ENCODE data around the gene KIF3C.
"Not testable (repeated sequence)": the region's sequence is repeated elsewhere in the genome, so short reads cannot be mapped to it uniquely, and the experiment has no call there.

The KIF3C gene

DNA sequence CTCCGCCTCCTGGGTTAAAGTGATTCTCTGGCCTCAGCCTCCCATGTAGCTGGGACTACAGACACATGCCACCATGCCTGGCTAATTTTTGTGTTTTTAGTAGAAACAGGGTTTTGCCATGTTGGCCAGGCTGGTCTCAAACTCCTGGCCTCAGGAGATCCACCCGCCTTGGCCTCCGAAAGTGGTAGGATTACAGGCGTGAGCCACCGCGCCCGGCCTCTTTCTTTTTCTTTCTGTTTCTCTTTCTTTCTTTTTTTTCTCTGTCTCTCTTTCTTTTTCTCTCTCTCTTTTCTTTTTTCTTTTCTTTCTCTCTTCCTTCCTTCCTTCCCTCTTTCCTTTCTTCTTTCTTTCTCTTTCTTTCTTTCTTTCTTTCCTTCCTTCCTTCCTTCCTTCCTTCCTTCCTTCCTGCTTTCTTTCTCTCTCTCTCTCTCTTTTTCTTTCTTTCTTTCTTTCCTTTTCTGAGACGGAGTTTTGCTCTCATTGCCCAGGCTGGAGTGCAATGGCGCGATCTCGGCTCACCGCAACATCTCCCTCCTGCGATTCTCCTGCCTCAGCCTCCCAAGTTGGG is 16.6 kb upstream of the KIF3C start:
- not testable (repeated sequence) for DNase-seq

GRCh38 chr2:25996844-25997243 is 14.5 kb upstream of the KIF3C start:
- no peak for DNase-seq

DNA sequence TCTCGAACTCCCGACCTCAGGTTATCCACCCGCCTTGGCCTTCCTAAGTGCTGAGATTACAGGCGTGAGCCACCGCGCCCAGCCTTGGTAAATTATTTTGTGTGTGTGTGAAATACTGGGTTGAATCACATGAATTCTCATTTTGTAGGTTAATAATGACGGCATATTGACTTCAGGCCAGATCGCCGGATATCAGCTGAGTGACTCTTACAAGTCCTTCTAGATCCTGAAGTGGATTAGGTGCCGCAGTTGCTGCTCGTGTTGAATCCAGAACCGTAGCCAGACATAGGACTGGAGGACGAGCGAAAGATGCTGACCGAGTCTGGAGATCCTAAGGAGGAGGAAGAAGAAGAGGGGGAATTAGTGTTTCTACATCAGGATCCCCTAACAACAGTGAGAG is 12.2 kb upstream of the KIF3C start:
- no peak for DNase-seq

- no peak for DNase-seq
Observed at GRCh38 chr2:25993049-25993448, 10.8 kb upstream of the KIF3C start.

- DNase-seq, result no peak
Observed at GRCh38 chr2:25992556-25992955, 10.3 kb upstream of the KIF3C start.

DNA sequence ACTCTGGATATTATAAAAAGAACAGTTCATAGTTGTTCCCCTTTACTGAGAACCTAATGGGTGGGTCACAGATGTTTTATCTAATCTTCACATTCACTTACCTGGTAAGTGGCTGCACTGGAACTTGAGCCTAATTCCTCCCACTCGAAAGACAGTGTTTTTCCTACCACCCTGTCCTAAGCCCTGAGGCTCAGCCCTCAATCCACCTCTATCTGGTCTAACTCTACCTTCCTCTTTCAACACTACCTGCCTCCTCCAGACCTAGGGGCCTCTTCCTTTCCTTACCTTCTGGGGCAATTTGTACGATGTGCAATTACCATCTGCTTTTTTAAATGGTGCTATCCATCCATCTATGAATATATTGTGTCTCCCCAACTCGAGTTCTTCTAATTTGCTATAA is 9.7 kb upstream of the KIF3C start:
- DNase-seq, result no peak

DNA sequence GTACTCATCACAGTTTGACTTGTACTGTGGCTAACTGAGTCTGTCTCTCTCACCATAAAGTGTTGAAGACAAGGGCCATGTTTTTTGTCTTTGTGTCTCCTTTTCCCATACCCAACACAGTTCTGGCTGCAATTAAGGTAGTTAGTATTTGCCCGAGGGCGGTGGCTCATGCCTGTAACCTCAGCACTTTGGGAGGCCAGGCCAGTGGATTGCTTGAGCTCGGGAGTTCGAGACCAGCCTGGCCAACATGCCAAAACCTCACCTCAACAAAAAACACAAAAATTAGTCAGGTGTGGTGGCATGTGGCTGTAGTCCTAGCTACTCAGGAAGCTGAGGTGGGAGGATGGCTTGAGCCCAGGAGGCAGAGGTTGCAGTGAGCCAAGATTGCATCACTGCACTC is 6.9 kb upstream of the KIF3C start:
- no peak for DNase-seq

GRCh38 chr2:25988134-25988533 is 5.8 kb upstream of the KIF3C start:
- DNase-seq, result no peak

GRCh38 chr2:25983735-25984134 is 1.4 kb upstream of the KIF3C start:
- DNase-seq, result no peak

- no peak for DNase-seq
Observed at GRCh38 chr2:25982968-25983280, 627 bp upstream of the KIF3C start.

GRCh38 chr2:25981596-25982272 is 563 bp downstream of the KIF3C start:
- no peak for DNase-seq

GRCh38 chr2:25980951-25981350 is 1.3 kb downstream of the KIF3C start:
- DNase-seq, result no peak

DNA sequence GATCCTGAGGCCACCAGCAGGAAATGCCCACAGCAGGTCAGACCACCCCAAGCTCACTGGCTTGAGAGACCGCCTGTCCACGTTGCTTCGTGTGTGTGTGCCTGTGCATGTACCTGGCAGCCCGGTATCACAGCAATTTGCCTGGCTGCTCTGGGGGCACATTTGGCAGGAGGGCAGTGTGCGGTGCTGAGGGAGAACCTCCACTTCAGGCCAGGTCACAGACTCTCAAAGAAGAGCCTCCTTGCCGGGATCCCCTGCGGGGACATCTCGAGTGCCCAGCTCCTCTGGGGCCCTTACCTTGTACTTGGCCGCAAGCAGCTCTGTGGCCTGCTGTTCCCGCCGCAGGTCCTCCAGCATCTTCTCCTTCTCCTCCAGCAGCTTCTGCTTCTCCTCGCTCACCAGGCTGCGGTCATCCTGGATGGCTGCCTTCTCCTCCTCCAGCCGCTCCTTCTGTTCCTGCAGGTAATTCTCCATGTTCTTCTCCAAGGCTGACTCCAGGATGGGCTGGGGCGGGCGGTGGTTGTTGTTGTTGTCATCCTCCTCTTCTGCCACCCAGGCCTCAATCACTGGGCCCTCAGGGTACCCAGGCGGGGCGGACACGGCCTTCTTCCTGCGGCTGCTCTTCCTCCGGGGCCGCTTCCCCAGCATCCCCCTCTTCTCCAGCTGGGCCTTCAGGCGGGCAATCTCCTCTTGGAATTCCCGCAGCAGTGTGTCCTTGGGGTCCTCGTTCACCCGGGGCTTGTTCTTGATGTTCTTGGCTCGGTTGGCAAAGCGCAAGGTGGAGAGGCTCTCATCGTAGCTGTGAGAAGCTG is 2.0 kb downstream of the KIF3C start:
- no peak for DNase-seq

GRCh38 chr2:25979001-25979400 is 3.3 kb downstream of the KIF3C start:
- DNase-seq, result no peak

DNA sequence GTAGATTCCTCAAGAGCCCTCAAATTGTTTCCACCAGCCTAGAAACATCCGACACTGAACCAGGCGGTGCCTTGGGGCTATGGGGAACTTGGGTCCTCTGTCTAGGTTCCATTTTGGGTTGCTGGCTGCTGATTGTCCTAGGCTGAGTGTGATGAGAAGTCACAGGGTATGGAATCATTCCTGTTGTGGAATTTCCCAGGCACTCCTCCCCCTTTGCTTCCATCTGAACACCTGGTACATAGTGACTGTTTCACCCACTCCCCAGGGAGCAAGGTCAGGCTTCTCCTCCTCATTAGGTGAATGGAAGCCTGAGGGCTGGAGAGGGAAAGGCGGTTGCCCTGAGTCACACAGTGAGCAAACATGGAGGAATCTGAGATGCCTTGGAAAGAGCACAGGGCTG is 4.5 kb downstream of the KIF3C start:
- no peak for DNase-seq

- no peak for DNase-seq
Observed at GRCh38 chr2:25976983-25977741, 5.1 kb downstream of the KIF3C start.

DNA sequence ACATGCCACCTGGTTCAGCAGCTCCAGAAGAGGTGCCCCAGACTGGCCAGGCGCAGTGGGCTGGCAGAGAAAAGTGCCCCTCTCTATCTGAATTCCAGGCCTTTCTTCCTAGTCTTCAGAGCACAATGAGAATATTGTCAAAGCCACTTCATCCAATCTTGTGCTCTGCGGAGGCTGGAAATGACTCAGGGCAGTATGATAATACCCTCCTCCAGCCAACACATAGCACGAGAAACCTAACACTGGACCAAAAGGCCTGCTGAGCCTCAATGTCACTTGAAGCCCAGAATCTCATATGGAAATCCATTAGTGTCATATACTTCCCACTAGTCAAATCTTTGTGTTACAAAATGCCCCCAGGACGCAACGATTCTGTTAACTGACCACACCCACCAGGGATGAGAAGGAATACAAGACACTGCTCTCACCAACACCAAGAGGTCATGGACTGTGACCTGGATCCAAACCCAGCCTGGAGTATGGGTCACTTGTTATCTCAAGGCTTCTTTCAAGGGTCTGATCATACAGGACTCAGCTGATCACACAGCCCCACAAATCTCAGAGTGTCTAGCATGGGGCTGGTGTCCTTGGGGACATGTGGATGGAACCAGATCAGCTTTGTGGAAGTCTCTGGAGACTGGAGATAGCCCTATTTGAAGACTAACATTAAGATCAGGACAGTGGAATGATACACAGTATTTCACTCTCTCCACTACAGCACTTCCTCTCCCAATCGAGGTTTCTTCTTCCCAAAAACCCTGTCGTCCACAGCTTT is 10.1 kb downstream of the KIF3C start:
- DNase-seq, result no peak

DNA sequence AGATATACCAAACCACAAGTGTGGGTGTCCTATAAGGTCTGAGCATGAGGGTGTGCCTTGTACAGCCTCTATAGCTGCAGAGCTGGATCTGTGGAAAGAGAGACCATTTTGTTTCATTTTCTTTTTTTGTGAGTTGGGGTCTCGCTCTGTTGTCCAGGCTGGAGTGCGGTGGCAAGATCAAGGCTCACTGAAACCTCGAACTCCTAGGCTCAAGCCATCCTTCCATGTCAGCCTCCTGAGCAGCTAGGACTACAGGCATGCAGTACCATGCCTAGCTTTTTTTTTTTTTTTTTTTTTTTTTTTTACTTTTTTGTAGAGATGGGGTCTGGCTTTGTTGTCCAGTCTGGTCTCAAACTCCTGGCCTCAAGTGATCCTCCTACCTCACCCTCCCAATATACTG is 10.7 kb downstream of the KIF3C start:
- no peak for DNase-seq

- DNase-seq, result no peak
Observed at GRCh38 chr2:25966531-25967270, 15.6 kb downstream of the KIF3C start.

- no peak for DNase-seq
Observed at GRCh38 chr2:25964891-25965290, 17.4 kb downstream of the KIF3C start.

DNA sequence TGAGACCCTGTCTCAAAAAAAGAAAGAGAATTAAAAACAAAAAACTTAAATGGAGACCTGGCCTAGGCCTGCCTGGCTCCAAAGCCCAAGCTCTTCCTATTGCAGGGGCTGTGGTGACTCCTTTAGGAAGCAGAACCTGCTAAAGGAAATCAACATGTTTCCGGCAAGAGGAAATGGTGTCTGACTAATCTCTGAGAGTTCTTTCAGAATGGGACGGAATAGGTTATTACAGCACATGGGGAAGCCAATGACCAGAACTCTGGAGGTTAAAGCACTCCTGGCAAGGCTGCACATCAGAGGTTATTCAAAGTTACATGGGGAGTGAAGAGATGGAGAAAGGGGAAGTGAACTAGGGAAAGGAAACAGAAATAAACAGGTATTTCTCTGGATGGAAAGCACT is 21.4 kb downstream of the KIF3C start:
- no peak for DNase-seq

DNA sequence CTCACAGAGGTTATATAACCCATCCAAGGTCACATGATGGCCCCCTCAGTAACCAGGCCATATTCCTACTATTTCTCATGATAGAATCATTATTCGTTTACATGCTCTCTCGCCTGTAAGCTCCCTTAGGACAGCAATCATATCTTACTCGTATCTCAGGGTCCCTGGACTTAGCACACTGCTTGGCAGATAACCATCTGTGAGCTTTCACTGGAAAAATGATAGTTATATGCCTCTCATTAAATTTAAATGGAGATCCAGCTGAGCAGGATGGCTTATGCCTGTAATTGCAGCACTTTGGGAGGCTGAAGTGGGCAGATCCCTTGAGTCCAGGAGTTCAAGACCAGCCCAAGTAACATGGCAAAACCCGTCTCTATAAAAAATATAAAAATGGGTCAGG is 21.9 kb downstream of the KIF3C start:
- no peak for DNase-seq

Data from OCI-M1 (cell line).